ENCODE measurements around the gene OR2AG2. TPM values are rescaled to one million over a fixed set of nuclear protein-coding genes. Genes with fewer than 3 reads are reported as not detected.

OR2AG2 gene
- total RNA-seq, 2 donors from 2014 or later: 0.10 TPM; not detected in 1

DNA sequence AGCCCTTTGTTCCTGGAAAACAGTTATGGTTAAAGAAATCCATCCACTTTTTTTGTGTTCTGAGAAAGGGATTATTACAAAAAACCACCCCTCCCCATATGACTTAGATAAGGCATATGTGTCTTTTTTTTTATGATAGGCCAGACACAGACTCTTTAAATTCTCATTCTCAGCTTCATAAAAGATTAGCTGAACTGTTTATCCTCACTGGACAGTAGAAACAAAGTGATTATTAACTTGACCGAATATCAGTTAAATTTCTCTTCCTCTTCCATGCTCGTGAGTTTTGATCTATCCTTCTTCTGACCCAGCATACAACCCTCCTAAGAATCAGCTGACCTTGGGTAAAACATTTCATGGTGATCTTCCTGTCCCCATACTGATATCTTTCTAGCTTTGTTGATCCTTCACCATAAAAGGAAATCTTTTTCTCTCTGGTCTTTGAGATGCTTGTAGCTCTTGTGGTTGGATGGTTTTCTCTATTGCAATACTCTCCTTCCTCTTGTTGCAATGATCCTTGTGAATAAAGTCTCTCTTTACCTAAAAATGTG, 26.2 kb downstream of the OR2AG2 start:
- no peak for DNase-seq (ENCODE audit: low spot score)
- intact Hi-C loops (cut with DNase I): no loop called here

DNA sequence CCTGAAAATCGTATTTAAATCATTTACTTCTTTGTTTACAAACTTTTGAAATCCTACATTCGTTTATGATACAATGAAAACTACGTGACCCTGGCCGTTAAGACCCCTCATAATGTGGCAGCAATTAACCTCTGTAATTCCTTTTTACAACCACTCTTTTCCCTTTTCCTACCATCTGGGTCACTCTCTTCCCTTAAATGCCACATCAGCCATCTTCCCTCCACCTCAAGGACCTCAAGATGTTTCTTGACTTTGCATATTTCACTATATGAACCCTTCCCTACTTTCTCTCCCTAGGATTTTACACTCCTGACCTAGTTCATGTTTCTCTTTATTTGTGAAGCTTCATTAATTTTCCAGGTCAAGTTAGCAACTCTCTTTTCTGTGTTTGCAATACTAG, 26.8 kb downstream of the OR2AG2 start:
- intact Hi-C loops (cut with DNase I): no loop called here
- DNase-seq (ENCODE audit: low spot score): no peak

GRCh38 chr11:6742260-6742659, 29.5 kb downstream of the OR2AG2 start:
- DNase-seq (ENCODE audit: low spot score): no peak
- intact Hi-C loops (cut with DNase I): no loop called here

DNA sequence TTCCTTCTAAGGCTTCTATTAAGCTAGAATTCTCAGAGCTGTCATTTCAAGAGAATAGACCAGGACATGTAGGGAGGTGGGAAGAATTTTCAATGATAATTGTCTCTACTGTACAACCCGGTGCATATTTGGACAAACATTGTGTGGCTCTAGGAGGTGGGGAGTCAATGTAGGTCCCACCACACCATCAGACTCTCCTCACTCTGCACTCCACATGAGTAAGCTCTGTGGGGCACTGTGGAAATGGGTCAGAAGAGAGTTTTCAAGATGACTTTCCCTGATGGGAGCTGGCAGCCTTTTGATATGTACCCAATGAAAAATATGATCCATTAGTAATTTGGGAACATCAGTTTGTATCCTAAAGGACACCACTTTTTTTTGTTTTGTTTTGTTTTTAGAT, 33.2 kb downstream of the OR2AG2 start:
- no peak for DNase-seq (ENCODE audit: low spot score)
- intact Hi-C loops (cut with DNase I): loop anchor here in 1 of 2 donors (10.0 kb wide), 1 partner anchor 504 kb away; the partner anchor contains the start of genes CNGA4 and FHIP1B

DNA sequence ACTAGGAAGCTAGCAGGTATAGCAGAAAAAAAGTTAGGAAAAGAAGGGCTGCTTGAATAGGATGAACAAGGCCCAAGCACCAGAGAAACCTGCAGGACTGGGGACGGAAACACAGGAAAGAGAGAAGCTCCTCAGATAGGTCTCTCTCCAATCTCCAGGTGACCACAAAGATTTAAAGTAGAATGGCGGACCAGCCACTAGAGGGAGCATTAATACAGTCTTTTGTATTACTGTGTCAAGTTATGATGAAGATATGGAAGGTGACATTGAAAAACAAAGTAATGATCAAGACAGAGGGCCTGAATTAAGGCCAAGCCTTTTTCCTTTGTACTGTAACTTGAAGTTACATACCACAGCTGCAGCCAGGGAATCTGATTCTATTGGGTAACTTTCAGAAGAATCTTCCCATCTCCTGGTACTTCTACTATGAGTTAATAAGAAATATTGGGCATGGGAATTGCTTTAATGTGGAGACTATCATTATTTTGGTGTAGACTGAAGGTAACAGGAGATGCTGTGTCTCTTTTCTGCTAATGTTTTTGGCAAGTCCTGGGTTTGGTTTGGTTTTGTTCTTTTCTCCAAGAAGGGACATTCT, 33.8 kb downstream of the OR2AG2 start:
- intact Hi-C loops (cut with DNase I): loop anchor here in 1 of 2 donors (10.0 kb wide), 1 partner anchor 503 kb away; the partner anchor contains the start of genes CNGA4 and FHIP1B

DNA sequence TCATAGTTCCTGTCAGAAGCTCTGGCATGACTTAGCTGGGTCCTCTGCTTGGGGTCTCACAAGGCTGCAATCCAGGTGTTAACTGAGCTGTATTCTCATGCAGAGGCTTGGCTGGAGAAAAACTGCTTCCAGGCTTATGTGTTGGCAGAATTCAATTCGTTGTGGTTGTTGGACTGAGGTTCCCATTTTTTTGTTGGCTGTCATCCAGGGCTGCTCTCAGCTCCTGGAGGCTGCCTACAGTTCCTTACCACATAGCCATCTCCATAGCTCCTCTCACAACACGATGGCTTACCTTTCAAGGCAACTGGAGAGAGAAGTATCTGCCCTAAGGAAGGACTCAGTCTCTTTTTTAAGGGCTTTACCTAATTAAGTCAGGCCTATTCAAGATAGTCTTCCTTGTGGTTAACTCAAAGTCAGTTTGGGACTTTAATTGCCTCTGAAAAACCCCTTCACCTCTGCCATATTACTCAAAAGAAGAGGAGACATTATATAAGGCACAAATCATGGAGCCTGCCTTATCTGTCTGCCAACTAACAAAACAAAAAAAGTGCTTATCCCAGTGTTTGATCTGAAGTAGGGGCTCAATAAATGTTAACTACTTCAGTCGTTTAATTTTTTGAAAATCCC, 35.2 kb downstream of the OR2AG2 start:
- intact Hi-C loops (cut with DNase I): loop anchor here in 1 of 2 donors (10.0 kb wide), 1 partner anchor 502 kb away; the partner anchor contains the start of genes CNGA4 and FHIP1B
- DNase-seq (ENCODE audit: low spot score): no peak

More for the DNA sequence above, 33.8 kb downstream of the OR2AG2 start:
- DNase-seq (ENCODE audit: low spot score): no peak

DNA sequence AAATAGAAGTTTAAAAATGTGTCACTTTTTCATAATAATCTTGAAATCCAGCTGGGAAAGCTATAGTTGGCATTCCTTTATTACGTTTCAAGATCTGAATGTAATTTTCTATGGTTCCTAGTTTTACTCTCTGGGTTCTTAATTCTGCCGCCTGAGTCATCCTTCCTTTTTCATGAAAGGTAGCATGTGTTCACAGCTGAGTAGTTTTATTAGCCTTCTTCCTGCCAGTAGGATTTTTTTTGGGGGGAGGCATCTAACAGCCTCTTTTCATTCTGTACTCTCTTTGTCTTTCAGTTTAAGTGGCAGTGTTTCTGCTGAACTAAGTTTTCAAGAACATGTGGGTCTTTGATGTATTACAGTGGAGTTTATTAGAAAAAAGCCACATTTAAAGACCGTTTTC, 36.5 kb downstream of the OR2AG2 start:
- intact Hi-C loops (cut with DNase I): loop anchor here in 1 of 2 donors (10.0 kb wide), 1 partner anchor 501 kb away; the partner anchor contains the start of genes CNGA4 and FHIP1B
- DNase-seq (ENCODE audit: low spot score): no peak

DNA sequence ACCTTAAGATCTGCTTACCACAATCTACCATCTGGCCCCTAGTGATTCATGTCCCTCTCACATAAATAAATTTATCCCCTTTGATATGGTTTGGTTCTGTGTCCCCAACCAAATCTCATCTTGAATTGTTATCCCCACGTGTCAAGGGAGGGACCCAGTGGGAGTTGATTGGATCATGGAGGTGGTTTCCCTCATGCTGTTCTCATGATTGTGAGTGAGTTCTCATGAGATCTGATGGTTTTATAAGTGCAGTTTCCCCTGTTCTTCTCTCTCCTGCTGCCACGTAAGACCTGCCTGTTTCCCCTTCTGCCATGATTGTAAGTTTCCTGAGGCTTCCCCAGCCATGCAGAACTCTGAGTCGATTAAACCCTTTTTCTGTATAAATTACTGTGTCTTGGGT, 37.2 kb downstream of the OR2AG2 start:
- no peak for DNase-seq (ENCODE audit: low spot score)
- intact Hi-C loops (cut with DNase I): loop anchor here in 1 of 2 donors (10.0 kb wide), 1 partner anchor 500 kb away; the partner anchor contains the start of genes CNGA4 and FHIP1B

DNA sequence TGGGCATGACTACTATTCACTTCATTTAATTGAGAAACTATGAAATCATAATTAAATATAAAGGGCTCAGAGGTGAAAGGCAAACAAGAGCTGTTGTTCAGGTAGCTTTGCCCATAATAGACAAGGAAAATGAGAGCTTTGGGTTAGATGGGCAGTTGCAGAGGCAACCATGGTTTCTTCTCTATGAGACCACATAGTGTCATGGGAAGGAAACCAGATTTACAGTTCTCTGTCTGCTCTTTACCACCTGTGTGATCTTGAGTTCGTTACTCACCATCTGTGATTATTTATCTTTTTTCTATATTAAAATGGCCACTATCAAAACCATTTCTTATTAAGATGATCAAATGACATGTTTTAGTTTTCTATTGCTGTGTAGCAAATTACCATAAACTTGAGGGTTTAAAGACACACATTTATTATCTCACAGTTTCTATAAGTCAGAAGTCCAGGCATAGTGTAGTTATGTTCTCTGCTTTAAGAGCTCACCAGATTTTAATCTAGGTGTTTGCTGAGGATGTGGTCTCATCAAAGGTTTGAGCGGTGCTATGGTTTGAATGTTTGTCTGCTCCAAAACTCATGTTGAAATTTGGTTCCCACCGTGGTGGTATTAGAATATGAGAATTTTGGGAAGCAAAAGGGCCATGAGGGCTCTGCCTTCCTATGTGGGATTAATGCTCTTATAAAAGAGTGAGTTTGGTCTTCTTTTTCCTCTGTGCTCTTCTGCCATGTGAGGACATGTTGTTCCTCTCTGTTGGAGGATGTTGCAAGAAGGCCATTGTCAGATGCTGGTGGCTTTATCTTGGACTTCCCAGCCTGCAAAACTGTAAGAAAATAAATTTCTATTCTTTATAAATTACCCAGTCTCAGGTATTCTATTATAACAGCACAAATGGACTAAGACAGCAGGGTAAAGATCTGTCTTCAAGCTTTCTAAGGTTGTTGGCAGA, 38.2 kb downstream of the OR2AG2 start:
- DNase-seq (ENCODE audit: low spot score): no peak
- intact Hi-C loops (cut with DNase I): loop anchor here in 1 of 2 donors (10.0 kb wide), 1 partner anchor 499 kb away; the partner anchor contains the start of genes CNGA4 and FHIP1B

- no peak for DNase-seq (ENCODE audit: low spot score)
- intact Hi-C loops (cut with DNase I): no loop called here
These were observed 43.6 kb downstream of the OR2AG2 start for GRCh38 chr11:6727971-6728760.

DNA sequence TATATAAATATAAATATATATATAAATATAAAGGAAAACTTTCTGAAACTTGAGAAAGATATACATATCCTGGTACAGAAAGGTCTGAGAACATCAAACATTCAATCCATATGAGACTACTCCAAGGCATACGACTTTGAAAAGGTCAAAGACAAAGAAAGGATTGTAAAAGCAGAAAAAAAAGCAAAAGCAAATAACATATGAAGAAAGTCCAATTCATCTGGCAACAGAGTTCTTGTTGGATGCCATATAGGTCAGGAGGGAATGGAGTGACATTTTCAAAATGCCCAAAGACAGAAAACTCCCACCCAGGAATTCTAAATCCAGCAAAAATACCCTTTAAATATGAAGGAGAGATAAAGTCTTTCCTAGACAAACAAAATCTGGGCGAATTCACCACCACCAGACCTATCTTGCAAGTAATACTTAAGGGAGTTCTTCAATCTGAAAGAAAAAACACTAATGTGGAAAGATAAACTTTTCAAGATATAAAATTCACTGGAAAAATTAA, 46.3 kb downstream of the OR2AG2 start:
- intact Hi-C loops (cut with DNase I): no loop called here
- no peak for DNase-seq (ENCODE audit: low spot score)

DNA sequence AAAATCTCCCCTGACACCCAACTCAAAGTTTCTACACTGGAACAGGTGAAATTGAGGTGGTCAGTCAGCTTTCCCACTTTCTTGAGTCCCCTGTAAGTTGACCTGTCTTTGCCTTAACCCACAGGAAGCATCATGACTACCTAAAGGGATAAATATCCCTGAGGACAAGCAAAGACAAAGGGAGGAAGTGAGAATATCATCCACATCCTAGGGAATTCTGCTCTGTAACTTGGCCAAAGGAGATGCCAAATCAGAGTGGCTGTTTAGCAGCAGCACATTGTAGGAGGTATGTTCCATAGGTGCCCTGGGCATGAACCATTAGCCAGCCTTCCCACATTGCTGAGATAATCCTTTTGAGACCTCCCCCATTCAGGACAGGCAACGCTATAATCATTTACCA, 47.8 kb downstream of the OR2AG2 start:
- intact Hi-C loops (cut with DNase I): no loop called here
- no peak for DNase-seq (ENCODE audit: low spot score)

- intact Hi-C loops (cut with DNase I): no loop called here
- no peak for DNase-seq (ENCODE audit: low spot score)
These were observed 50.4 kb downstream of the OR2AG2 start for GRCh38 chr11:6721343-6721742.

DNA sequence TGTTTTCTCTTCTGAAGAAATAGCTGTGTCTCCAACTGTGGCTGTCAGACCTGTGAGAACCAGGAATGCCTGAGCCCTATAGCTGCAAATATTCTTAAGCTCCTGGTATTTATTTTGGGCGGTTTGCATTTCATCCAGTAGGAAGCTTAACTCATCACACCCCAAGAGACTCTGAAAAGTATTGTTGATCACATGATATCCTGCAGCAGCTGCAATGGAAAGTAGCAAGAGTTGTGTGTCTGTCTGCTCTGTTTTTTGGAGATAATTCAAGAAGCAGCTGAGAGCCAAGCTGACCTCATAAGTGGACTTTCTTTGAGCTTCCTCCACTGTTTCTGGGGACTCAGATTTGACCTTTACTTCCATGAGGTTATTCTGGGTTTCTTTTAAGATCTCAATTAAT, 52.2 kb downstream of the OR2AG2 start:
- no peak for DNase-seq (ENCODE audit: low spot score)
- intact Hi-C loops (cut with DNase I): no loop called here

- no peak for DNase-seq (ENCODE audit: low spot score)
- intact Hi-C loops (cut with DNase I): no loop called here
These were observed 54.4 kb downstream of the OR2AG2 start for GRCh38 chr11:6717426-6717825.

All from posterior vena cava (tissue), 2 donors.